HEK293 (cell line): ENCODE data around the gene DPP6.

Experiments used
- CTCF ChIA-PET: fragments of 350-600 bp; formaldehyde crosslinking; extraction: SDS; loops from one replicate; lab custom pipeline; 2021; ENCODE audit warnings: antibody characterized with exemption; lab: Yijun Ruan, JAX
- POLR2A ChIA-PET: fragments of 300-600 bp; formaldehyde crosslinking; extraction: SDS; loops from one replicate; lab custom pipeline; 2020; ENCODE audit warnings: antibody characterized with exemption, inconsistent platforms; lab: Yijun Ruan, JAX
- H3K27ac ChIP-seq: fragments of 200-500 bp; sonication (Bioruptor generic); 2 replicates; pipeline ENCODE4 v1.5.1; 2014; ENCODE audit warnings: low read depth, low read length, control low read depth, inconsistent platforms; ENCODE audit errors: extremely low read depth
- H3K36me3 ChIP-seq, 2 experiments: fragments of 200-500 bp in 1 of 2; sonication (Bioruptor generic) in 1 of 2; 1 replicate in 1 of 2; 2 replicates in 1 of 2; pipeline ENCODE4 v1.5.1; 2014 to 2017; ENCODE audit warnings: inconsistent platforms in 2 of 2, low read length in 2 of 2; ENCODE audit not compliant: control insufficient read depth in 2 of 2, insufficient read depth in 1 of 2
- H3K4me1 ChIP-seq: fragments of 200-500 bp; sonication (Bioruptor generic); 2 replicates; pipeline ENCODE4 v1.5.1; 2014; ENCODE audit warnings: mild to moderate bottlenecking, low read length, inconsistent platforms; ENCODE audit not compliant: control insufficient read depth, insufficient read depth
- H3K4me3 ChIP-seq: 2 replicates; pipeline ENCODE4 v1.5.1; 2011; ENCODE audit warnings: low read depth, mild to moderate bottlenecking, control low read depth, low read length, moderate library complexity
- H3K9me3 ChIP-seq: fragments of 200-500 bp; sonication (Bioruptor generic); 2 replicates; pipeline ENCODE4 v1.5.1; 2014; ENCODE audit warnings: low read depth, low read length, inconsistent platforms; ENCODE audit not compliant: control insufficient read depth, insufficient read depth
- GLI2 ChIP-seq: fragments of 450-650 bp; formaldehyde crosslinking; IDR thresholded peaks from 2 replicates; pipeline ENCODE4; 2017; ENCODE audit warnings: missing biosample characterization, missing genetic modification characterization, low read depth, borderline replicate concordance
- IKZF3 ChIP-seq: fragments of 450-650 bp; IDR thresholded peaks from 2 replicates; pipeline ENCODE4 v1.5.0; 2018; ENCODE audit warnings: missing biosample characterization, mild to moderate bottlenecking, missing genetic modification characterization, moderate library complexity
- SALL2 ChIP-seq: fragments of 450-650 bp; formaldehyde crosslinking; IDR thresholded peaks from 2 replicates; pipeline ENCODE4 v1.5.0; 2017; ENCODE audit warnings: missing biosample characterization, mild to moderate bottlenecking, missing genetic modification characterization, borderline replicate concordance
- WT1 ChIP-seq: fragments of 450-650 bp; formaldehyde crosslinking; IDR thresholded peaks from 2 replicates; pipeline ENCODE4 v1.5.1; 2016; ENCODE audit warnings: missing biosample characterization, missing genetic modification characterization
- ZBTB1 ChIP-seq: fragments of 450-650 bp; formaldehyde crosslinking; IDR thresholded peaks from 2 replicates; pipeline ENCODE4 v1.5.1; 2016; ENCODE audit warnings: missing biosample characterization, missing genetic modification characterization
- ZFP69B ChIP-seq: fragments of 450-650 bp; formaldehyde crosslinking; IDR thresholded peaks from 2 replicates; pipeline ENCODE4 v1.5.1; 2016; ENCODE audit warnings: missing biosample characterization, missing genetic modification characterization
- ZIC2 ChIP-seq: fragments of 450-650 bp; formaldehyde crosslinking; IDR thresholded peaks from 2 replicates; pipeline ENCODE4 v1.5.1; 2016; ENCODE audit warnings: missing biosample characterization, missing genetic modification characterization
- ZNF214 ChIP-seq: fragments of 450-650 bp; formaldehyde crosslinking; IDR thresholded peaks from 2 replicates; pipeline ENCODE4 v1.5.1; 2017; ENCODE audit warnings: missing biosample characterization, mild to moderate bottlenecking, missing genetic modification characterization, borderline replicate concordance
- ZNF302 ChIP-seq: fragments of 450-650 bp; formaldehyde crosslinking; IDR thresholded peaks from 2 replicates; pipeline ENCODE4 v1.5.1; 2016; ENCODE audit warnings: missing biosample characterization, missing genetic modification characterization, low read depth
- ZNF391 ChIP-seq: fragments of 450-650 bp; formaldehyde crosslinking; IDR thresholded peaks from 2 replicates; pipeline ENCODE4 v1.5.1; 2016; ENCODE audit warnings: low read depth, missing biosample characterization, missing genetic modification characterization, borderline replicate concordance
- ZNF416 ChIP-seq: fragments of 450-650 bp; formaldehyde crosslinking; IDR thresholded peaks from 2 replicates; pipeline ENCODE4 v1.5.1; 2016; ENCODE audit warnings: missing biosample characterization, missing genetic modification characterization
- ZNF514 ChIP-seq: fragments of 450-650 bp; formaldehyde crosslinking; IDR thresholded peaks from 2 replicates; pipeline ENCODE4 v1.5.1; 2016; ENCODE audit warnings: missing biosample characterization, missing genetic modification characterization
- ZNF558 ChIP-seq: fragments of 450-650 bp; formaldehyde crosslinking; IDR thresholded peaks from 2 replicates; pipeline ENCODE4 v1.5.1; 2016; ENCODE audit warnings: missing biosample characterization, missing genetic modification characterization
- ZNF621 ChIP-seq: fragments of 450-650 bp; formaldehyde crosslinking; IDR thresholded peaks from 2 replicates; pipeline ENCODE4 v1.5.1; 2017; ENCODE audit warnings: missing biosample characterization, missing genetic modification characterization
- ZNF776 ChIP-seq: fragments of 450-650 bp; formaldehyde crosslinking; IDR thresholded peaks from 2 replicates; pipeline ENCODE4 v1.5.0; 2017; ENCODE audit warnings: missing biosample characterization, missing genetic modification characterization, borderline replicate concordance
- ZNF791 ChIP-seq: fragments of 450-650 bp; formaldehyde crosslinking; IDR thresholded peaks from 2 replicates; pipeline ENCODE4 v1.5.1; 2016; ENCODE audit warnings: missing biosample characterization, missing genetic modification characterization
- ZNF837 ChIP-seq: fragments of 450-650 bp; formaldehyde crosslinking; IDR thresholded peaks from 2 replicates; pipeline ENCODE4 v1.5.1; 2016; ENCODE audit warnings: missing biosample characterization, missing genetic modification characterization
- TF ChIP-seq, protein P1 (sequence below): fragments of 450-650 bp; formaldehyde crosslinking; IDR thresholded peaks from 2 replicates; pipeline ENCODE4 v1.5.1; 2016; ENCODE audit warnings: missing biosample characterization, missing genetic modification characterization
- TF ChIP-seq, protein P2 (sequence below): fragments of 450-650 bp; formaldehyde crosslinking; IDR thresholded peaks from 2 replicates; pipeline ENCODE4 v1.5.1; 2016; ENCODE audit warnings: missing biosample characterization, missing genetic modification characterization, borderline replicate concordance
- TF ChIP-seq, protein P3 (sequence below): fragments of 450-650 bp; formaldehyde crosslinking; IDR thresholded peaks from 2 replicates; pipeline ENCODE4 v1.5.1; 2016; ENCODE audit warnings: missing biosample characterization, missing genetic modification characterization

Gene DPP6

DNA sequence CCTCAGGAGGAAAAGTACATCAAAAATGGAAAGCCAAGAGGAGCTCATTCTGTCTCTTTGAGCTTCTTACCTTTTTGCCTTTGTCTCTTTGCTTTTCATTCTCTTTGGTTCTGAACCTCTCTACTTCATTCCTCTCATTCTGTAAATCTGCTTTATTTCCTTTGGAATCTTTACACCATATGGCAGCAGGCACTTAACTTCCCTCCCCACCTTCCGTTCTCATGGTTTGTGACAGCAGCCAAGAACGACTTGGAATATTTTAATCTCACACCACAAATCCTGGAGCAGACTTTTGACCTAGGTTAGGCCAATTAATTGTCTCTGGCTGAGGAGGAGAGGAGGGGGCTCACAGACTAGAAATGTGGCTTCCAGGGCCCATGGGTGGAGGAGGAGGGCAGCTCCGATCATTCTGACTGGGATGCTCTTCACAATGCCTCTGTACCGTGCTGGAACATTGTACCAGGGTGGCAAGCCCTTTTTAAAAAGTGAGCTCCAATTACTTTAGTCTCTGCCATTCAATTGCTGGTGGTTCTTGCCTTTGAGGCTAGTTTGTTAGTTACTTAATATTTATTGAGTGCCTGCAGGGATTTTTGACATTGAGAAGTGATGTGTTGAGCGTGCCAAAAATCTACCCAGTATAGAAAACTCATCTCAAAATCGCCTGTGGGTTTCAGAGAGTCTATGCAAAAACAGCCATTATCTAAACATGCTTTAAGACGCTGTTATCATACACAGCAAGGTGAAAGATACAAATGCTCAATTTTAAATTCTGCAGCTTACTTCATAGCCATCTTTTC is 386.6 kb downstream of the DPP6 start:
- Histone ChIP-seq H3K4me3 (no peak overlapping the region), H3K27ac (no peak overlapping the region)
- TF ChIP-seq IKZF3 (tag by site-specific recombination) (no peak), GLI2 (no peak), SALL2 (tag by site-specific recombination) (no peak), ZBTB1 (tag by site-specific recombination) (no peak), ZNF391 (no peak), ZNF214 (tag by site-specific recombination) (no peak), ZNF302 (tag by site-specific recombination) (no peak), ZNF514 (tag by site-specific recombination) (no peak), ZNF837 (no peak), ZFP69B (tag by site-specific recombination) (no peak), ZNF621 (no peak), ZNF776 (no peak), ZNF416 (tag by site-specific recombination) (no peak), ZNF791 (no peak), ZNF558 (tag by site-specific recombination) (no peak), WT1 (tag by site-specific recombination) (no peak), ZIC2 (tag by site-specific recombination) (no peak)
- TF ChIP-seq, protein P1, sequence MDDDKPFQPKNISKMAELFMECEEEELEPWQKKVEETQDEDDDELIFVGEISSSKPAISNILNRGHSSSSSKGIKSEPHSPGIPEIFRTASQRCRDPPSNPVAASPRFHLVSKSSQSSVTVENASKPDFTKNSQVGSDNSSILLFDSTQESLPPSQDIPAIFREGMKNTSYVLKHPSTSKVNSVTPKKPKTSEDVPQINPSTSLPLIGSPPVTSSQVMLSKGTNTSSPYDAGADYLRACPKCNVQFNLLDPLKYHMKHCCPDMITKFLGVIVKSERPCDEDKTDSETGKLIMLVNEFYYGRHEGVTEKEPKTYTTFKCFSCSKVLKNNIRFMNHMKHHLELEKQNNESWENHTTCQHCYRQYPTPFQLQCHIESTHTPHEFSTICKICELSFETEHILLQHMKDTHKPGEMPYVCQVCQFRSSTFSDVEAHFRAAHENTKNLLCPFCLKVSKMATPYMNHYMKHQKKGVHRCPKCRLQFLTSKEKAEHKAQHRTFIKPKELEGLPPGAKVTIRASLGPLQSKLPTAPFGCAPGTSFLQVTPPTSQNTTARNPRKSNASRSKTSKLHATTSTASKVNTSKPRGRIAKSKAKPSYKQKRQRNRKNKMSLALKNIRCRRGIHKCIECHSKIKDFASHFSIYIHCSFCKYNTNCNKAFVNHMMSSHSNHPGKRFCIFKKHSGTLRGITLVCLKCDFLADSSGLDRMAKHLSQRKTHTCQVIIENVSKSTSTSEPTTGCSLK (tag by site-specific recombination) = no peak
- TF ChIP-seq, protein P2, sequence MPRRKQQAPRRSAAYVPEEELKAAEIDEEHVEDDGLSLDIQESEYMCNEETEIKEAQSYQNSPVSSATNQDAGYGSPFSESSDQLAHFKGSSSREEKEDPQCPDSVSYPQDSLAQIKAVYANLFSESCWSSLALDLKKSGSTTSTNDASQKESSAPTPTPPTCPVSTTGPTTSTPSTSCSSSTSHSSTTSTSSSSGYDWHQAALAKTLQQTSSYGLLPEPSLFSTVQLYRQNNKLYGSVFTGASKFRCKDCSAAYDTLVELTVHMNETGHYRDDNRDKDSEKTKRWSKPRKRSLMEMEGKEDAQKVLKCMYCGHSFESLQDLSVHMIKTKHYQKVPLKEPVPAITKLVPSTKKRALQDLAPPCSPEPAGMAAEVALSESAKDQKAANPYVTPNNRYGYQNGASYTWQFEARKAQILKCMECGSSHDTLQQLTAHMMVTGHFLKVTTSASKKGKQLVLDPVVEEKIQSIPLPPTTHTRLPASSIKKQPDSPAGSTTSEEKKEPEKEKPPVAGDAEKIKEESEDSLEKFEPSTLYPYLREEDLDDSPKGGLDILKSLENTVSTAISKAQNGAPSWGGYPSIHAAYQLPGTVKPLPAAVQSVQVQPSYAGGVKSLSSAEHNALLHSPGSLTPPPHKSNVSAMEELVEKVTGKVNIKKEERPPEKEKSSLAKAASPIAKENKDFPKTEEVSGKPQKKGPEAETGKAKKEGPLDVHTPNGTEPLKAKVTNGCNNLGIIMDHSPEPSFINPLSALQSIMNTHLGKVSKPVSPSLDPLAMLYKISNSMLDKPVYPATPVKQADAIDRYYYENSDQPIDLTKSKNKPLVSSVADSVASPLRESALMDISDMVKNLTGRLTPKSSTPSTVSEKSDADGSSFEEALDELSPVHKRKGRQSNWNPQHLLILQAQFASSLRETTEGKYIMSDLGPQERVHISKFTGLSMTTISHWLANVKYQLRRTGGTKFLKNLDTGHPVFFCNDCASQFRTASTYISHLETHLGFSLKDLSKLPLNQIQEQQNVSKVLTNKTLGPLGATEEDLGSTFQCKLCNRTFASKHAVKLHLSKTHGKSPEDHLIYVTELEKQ = no peak
- TF ChIP-seq, protein P3, sequence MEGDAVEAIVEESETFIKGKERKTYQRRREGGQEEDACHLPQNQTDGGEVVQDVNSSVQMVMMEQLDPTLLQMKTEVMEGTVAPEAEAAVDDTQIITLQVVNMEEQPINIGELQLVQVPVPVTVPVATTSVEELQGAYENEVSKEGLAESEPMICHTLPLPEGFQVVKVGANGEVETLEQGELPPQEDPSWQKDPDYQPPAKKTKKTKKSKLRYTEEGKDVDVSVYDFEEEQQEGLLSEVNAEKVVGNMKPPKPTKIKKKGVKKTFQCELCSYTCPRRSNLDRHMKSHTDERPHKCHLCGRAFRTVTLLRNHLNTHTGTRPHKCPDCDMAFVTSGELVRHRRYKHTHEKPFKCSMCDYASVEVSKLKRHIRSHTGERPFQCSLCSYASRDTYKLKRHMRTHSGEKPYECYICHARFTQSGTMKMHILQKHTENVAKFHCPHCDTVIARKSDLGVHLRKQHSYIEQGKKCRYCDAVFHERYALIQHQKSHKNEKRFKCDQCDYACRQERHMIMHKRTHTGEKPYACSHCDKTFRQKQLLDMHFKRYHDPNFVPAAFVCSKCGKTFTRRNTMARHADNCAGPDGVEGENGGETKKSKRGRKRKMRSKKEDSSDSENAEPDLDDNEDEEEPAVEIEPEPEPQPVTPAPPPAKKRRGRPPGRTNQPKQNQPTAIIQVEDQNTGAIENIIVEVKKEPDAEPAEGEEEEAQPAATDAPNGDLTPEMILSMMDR (tag by site-specific recombination) = no peak
- TF ChIP-seq, all 188 proteins: peak for 0
- POLR2A ChIA-PET = interaction anchor here (0.7 kb wide), 1 partner anchor 77 kb away, joined by 4 read pairs; no protein-coding TSS in a partner anchor
- Histone ChIP-seq H3K4me1 (no peaks in the 10 kb centered on the region), H3K9me3 (no peaks in the 10 kb centered on the region), H3K36me3 (no peaks in the 10 kb centered on the region)
- CTCF ChIA-PET = no interaction called here
